Neural cell (in vitro differentiated cells): Measurements from ENCODE around the gene RNF144A. TPM values are rescaled to one million over a fixed set of nuclear protein-coding genes. Genes with fewer than 3 reads are reported as not detected.

Experiments
- H2AFZ ChIP-seq: fragments of 200-600, 300-800 bp; sonication (generic), shearing (Covaris generic); 2 replicates; pipeline ENCODE4 v1.6.0; 2014; ENCODE audit warnings: low read depth, mild to moderate bottlenecking, antibody characterized with exemption, low read length, moderate library complexity
- H3F3A ChIP-seq: fragments of 200-600 bp; shearing (Covaris generic); 2 replicates; pipeline ENCODE4 v1.6.1; 2016; ENCODE audit warnings: mild to moderate bottlenecking, moderate library complexity, mixed read lengths, antibody characterized with exemption, low read length; ENCODE audit not compliant: insufficient read depth, poor library complexity, severe bottlenecking
- H3K27ac ChIP-seq: fragments of 200-600, 300-800 bp; sonication (generic), shearing (Covaris generic); 2 replicates; pipeline ENCODE4 v1.5.1; 2014; ENCODE audit warnings: mild to moderate bottlenecking, low read length, moderate library complexity
- H3K27me3 ChIP-seq: fragments of 300-800, 200-600 bp; sonication (generic), shearing (Covaris generic); 2 replicates; pipeline ENCODE4 v1.6.0; 2014; ENCODE audit warnings: mild to moderate bottlenecking, low read depth, low read length, moderate library complexity; ENCODE audit not compliant: insufficient read depth
- H3K36me3 ChIP-seq: fragments of 300-800, 200-600 bp; sonication (generic), shearing (Covaris generic); 2 replicates; pipeline ENCODE4 v1.5.1; 2014; ENCODE audit warnings: mild to moderate bottlenecking, antibody characterized with exemption, low read length, moderate library complexity; ENCODE audit not compliant: insufficient read depth
- H3K4me2 ChIP-seq: fragments of 300-800, 200-600 bp; sonication (generic), shearing (Covaris generic); 2 replicates; pipeline ENCODE4 v1.6.0; 2014; ENCODE audit warnings: mild to moderate bottlenecking, low read length
- H3K4me3 ChIP-seq: fragments of 300-800, 200-600 bp; sonication (generic), shearing (Covaris generic); 2 replicates; pipeline ENCODE4 v1.5.1; 2014; ENCODE audit warnings: mild to moderate bottlenecking, low read length, moderate library complexity
- H3K79me2 ChIP-seq: fragments of 200-600 bp; shearing (Covaris generic); replicated peaks from 2 replicates; pipeline ENCODE4 v1.6.0; 2014; ENCODE audit warnings: mild to moderate bottlenecking, low read length, moderate library complexity; ENCODE audit not compliant: insufficient read depth
- H3K9ac ChIP-seq: fragments of 300-800, 200-600 bp; sonication (generic), shearing (Covaris generic); 2 replicates; pipeline ENCODE4 v1.6.1; 2016; ENCODE audit warnings: mild to moderate bottlenecking, low read length, mixed read lengths
- H3K9me2 ChIP-seq: fragments of 200-600 bp; shearing (Covaris generic); 2 replicates; pipeline ENCODE4 v1.6.1; 2016; ENCODE audit warnings: mild to moderate bottlenecking, low read length, mixed read lengths; ENCODE audit not compliant: insufficient read depth
- H3K9me3 ChIP-seq: fragments of 200-600, 300-800 bp; sonication (generic), shearing (Covaris generic); 2 replicates; pipeline ENCODE4 v1.6.1; 2016; ENCODE audit warnings: mild to moderate bottlenecking, mixed run types, low read length, moderate library complexity, mixed read lengths
- H4K20me1 ChIP-seq: fragments of 200-600 bp; shearing (Covaris generic); 2 replicates; pipeline ENCODE4 v1.6.1; 2016; ENCODE audit warnings: mild to moderate bottlenecking, mixed run types; ENCODE audit not compliant: insufficient read depth
- CTCF ChIP-seq: fragments of 450-650 bp; IDR thresholded peaks from 2 replicates; pipeline ENCODE4 v1.5.1; 2014; ENCODE audit warnings: antibody characterized with exemption, mild to moderate bottlenecking, moderate library complexity; ENCODE audit not compliant: poor library complexity, severe bottlenecking
- EP300 ChIP-seq: fragments of 450-650 bp; conservative IDR thresholded peaks from 2 replicates; pipeline ENCODE4 v1.6.1; 2014; ENCODE audit warnings: antibody characterized with exemption, mild to moderate bottlenecking, moderate library complexity; ENCODE audit not compliant: poor library complexity, severe bottlenecking
- EZH2 ChIP-seq: fragments of 200-600, 300-800 bp; shearing (Covaris generic), sonication (generic); IDR thresholded peaks from 2 replicates; pipeline ENCODE4 v1.6.1; 2014; ENCODE audit warnings: antibody characterized with exemption, low read length, borderline replicate concordance, mild to moderate bottlenecking; ENCODE audit not compliant: insufficient read depth, poor library complexity, severe bottlenecking
- MXI1 ChIP-seq: fragments of 450-650 bp; conservative IDR thresholded peaks from 2 replicates; pipeline ENCODE4 v1.6.1; 2014; ENCODE audit warnings: antibody characterized with exemption, mild to moderate bottlenecking; ENCODE audit not compliant: poor library complexity, severe bottlenecking
- POLR2AphosphoS5 ChIP-seq: IDR thresholded peaks from 2 replicates; pipeline ENCODE4 v1.6.1; 2012
- RAD21 ChIP-seq: fragments of 450-650 bp; conservative IDR thresholded peaks from 2 replicates; pipeline ENCODE4 v1.6.1; 2014; ENCODE audit warnings: antibody characterized with exemption, mild to moderate bottlenecking, moderate library complexity
- SMC3 ChIP-seq: fragments of 450-650 bp; conservative IDR thresholded peaks from 2 replicates; pipeline ENCODE4 v1.6.1; 2014; ENCODE audit warnings: antibody characterized with exemption, mild to moderate bottlenecking, moderate library complexity; ENCODE audit not compliant: poor library complexity
- TAF1 ChIP-seq: IDR thresholded peaks from 2 replicates; pipeline ENCODE4 v1.6.1; 2012; ENCODE audit warnings: low read depth
- polyA plus RNA-seq: library from polyadenylated mRNA; depleted of rRNA; stranded (reverse); fragments of >200 nt; gene quantifications from 2 replicates; pipeline ENCODE4 v1.2.3, GENCODE V29; 2014
- TF ChIP-seq, protein P1 (sequence below): IDR thresholded peaks from 2 replicates; pipeline ENCODE4 v1.6.1; 2012; ENCODE audit warnings: borderline replicate concordance

The RNF144A gene
- polyA plus RNA-seq, 1 donor from 2014 or later = 26.9 TPM

GRCh38 chr2:7083580-7084509, 166.6 kb downstream of the RNF144A start:
- no peaks in the 10 kb centered on the region for H3K36me3 ChIP-seq
- H3K79me2 ChIP-seq = no peaks in the 10 kb centered on the region
- H3K4me2 ChIP-seq = no peak overlapping the region
- TF ChIP-seq TAF1 (no peak), EP300 (no peak), SMC3 (peak; percentile 48), MXI1 (no peak), POLR2AphosphoS5 (no peak), EZH2 (no peak), RAD21 (peak; percentile 60), CTCF (peak; percentile 53)
- TF ChIP-seq, protein P1, sequence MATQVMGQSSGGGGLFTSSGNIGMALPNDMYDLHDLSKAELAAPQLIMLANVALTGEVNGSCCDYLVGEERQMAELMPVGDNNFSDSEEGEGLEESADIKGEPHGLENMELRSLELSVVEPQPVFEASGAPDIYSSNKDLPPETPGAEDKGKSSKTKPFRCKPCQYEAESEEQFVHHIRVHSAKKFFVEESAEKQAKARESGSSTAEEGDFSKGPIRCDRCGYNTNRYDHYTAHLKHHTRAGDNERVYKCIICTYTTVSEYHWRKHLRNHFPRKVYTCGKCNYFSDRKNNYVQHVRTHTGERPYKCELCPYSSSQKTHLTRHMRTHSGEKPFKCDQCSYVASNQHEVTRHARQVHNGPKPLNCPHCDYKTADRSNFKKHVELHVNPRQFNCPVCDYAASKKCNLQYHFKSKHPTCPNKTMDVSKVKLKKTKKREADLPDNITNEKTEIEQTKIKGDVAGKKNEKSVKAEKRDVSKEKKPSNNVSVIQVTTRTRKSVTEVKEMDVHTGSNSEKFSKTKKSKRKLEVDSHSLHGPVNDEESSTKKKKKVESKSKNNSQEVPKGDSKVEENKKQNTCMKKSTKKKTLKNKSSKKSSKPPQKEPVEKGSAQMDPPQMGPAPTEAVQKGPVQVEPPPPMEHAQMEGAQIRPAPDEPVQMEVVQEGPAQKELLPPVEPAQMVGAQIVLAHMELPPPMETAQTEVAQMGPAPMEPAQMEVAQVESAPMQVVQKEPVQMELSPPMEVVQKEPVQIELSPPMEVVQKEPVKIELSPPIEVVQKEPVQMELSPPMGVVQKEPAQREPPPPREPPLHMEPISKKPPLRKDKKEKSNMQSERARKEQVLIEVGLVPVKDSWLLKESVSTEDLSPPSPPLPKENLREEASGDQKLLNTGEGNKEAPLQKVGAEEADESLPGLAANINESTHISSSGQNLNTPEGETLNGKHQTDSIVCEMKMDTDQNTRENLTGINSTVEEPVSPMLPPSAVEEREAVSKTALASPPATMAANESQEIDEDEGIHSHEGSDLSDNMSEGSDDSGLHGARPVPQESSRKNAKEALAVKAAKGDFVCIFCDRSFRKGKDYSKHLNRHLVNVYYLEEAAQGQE = no peak
- no peak overlapping the region for H2AFZ ChIP-seq
- no peaks in the 10 kb centered on the region for H3F3A ChIP-seq
- no peaks in the 10 kb centered on the region for H4K20me1 ChIP-seq
- H3K27me3 ChIP-seq = no peaks in the 10 kb centered on the region
- no peak overlapping the region for H3K4me3 ChIP-seq
- no peaks in the 10 kb centered on the region for H3K9me2 ChIP-seq
- H3K27ac ChIP-seq = no peak overlapping the region
- no peak overlapping the region for H3K9ac ChIP-seq
- no peaks in the 10 kb centered on the region for H3K9me3 ChIP-seq

DNA sequence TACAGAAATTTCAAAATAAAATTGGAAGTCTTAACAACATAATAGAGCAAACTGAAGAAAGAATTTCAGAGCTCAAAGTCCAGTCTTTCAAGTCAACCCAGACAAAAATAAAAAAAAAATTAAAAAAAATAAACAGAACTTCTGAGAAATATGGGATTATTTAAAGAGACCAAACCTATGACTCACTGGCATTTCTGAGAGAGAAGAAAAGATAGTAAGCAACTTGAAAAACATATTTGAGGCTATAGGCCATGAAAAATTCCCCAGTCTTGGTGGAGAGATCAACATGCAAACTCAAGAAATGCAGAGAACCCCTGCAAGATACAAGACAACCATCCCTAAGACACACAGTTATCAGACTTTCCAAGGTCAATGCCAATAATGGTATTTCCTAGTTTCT, 167.4 kb downstream of the RNF144A start:
- no peak overlapping the region for H3K9ac ChIP-seq
- H3F3A ChIP-seq = no peaks in the 10 kb centered on the region
- H3K9me3 ChIP-seq = no peaks in the 10 kb centered on the region
- H3K4me2 ChIP-seq = no peak overlapping the region
- no peaks in the 10 kb centered on the region for H3K9me2 ChIP-seq
- no peak overlapping the region for H2AFZ ChIP-seq
- H3K4me3 ChIP-seq = no peak overlapping the region
- TF ChIP-seq TAF1 (no peak), EP300 (no peak)
- H3K27me3 ChIP-seq = no peaks in the 10 kb centered on the region
- no peaks in the 10 kb centered on the region for H4K20me1 ChIP-seq
- H3K36me3 ChIP-seq = no peaks in the 10 kb centered on the region
- no peak overlapping the region for H3K27ac ChIP-seq
- H3K79me2 ChIP-seq = no peaks in the 10 kb centered on the region
